HL-60/S4 treated with phorbol 12-myristate 13-acetate at 8.2 ng/mL for 4 days and 3 days (cell line): ENCODE data around the gene ASAP3.

ENCODE experiments used
- in situ Hi-C: fragments of 300-500 bp; cut with MboI; formaldehyde crosslinking; loops from 2 replicates; pipeline ENCODE4 v1.15.0; 2022; ENCODE audit warnings: low sequenced_read_pairs

The ASAP3 gene

DNA sequence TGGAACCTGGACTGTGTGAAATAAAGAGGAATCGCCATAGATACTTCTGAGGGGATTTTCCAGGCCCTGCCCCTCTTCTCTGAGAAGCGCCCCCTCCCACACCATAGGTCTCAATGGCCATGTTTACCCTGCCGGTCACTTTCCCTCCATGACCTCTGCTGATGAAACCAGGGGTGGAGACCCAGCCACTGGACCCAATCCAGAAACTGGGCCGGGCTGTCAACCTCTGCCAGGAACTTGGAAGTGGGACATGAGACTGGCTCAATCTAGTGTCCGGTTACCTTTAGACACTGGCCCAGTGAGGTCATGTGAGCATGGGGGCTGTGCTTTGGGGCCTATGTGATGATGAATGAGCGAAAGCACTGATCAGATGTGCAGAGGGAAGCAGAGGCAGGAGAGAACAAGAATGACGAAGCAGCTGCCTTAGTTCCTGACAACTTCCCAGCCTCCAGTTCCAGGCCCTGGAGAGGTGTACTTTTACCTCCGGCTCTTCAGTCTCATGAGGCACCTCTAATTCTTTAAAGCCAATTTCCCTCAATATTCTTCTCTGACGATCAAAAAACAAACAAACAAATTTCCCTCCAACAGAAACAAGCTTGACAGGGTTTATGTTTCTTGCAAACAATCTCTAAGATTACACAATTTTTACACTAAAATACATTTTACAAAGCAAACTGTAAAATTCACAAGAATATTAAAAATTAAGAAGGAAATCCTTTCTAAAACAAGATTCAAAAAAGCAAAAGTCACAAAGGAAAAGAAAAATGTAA, 4.9 kb downstream of the ASAP3 start:
- in situ Hi-C loops = no loop called here

DNA sequence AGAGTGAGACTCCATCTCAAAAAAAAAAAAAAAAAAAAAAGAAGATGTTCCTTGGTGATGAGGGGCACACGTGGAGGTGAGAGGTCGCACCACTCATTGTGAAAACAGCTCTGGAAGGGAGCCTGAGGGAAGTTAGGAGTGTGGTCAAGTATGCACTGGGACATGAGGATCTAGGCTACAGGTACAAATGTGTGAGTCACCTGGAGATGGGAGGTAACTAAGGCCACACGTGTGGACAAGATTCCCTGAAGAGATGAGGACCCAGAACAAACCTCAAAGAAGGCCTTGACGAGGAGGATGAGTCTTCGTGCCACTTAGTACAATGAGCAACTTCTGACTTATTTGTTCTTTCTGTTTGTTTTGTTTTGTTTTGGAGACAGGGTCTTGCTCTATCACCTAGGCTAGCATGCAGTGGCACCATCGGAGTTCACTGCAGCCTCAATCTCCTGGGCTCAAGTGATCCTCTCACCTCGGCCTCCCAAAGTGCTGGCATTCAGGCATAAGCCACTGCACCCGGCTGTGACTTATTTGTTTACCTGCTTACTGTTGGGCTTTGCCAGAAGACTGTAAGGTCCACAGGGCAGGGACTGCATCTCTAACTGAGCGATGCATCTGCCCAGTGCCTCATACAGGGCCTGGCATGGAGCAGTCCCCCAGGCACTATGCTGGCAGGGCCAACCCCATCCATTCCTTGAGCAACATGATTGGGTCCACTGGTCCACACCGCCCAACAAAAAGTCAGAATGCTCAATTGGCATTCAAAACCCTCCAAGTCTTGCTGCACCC, 6.4 kb downstream of the ASAP3 start:
- in situ Hi-C loops = no loop called here

DNA sequence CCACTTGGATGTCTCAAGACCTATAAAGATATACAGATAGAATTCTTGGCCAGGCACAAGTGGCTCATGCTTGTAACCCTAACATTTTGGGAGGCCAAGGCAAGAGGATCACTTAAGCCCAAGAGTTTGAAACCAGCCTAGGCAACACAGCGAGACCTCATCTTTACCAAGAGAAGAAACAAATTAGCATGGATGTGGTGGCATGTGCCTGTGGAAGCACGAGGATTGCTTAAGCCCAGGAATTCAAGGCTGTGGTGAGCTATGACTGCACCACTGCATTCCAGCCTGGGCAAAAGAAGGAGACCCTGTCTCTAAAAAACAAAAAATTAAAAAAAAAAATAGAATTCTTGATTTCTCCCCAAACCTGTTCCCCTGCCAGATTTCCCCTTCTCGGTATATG, 8.3 kb downstream of the ASAP3 start:
- in situ Hi-C loops = no loop called here

GRCh38 chr1:23475134-23475628, 8.8 kb downstream of the ASAP3 start:
- in situ Hi-C loops = no loop called here

DNA sequence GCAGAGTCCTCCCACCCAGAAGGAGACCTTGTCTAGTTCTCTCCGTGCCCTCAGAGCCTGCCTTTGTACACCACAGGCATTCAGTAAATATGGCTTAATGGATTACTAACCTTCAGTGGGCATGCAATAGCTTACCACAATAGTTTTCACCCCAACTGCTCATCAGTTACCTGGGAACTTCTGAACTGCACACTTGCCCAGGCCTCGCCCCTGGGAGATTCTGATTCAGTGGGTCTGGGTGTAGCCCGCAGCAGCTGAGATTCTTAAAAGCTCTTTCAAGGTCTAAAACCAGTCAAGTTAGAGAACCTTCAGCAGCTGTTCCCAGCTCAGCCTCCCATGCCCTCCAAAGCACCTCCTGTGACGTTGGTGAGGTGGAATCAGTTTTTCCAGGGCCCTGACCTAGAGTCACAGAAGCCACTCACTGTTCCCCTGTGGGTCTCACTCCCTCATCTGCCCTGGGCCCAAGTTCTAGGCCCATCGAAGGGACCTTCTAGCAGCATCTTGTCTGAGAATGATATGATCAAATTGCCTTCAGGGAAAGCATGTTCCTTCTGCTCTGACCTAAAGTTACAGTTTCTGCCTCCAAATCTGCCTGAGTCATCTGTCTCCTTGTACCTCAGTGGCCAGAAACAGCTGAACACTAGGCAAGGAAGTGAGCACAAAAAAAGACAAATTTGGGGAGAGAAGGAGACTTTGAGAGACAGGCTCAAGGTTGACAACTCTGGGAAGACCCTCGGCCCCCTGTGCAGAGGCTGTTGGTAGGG, 10.8 kb downstream of the ASAP3 start:
- in situ Hi-C loops = no loop called here

DNA sequence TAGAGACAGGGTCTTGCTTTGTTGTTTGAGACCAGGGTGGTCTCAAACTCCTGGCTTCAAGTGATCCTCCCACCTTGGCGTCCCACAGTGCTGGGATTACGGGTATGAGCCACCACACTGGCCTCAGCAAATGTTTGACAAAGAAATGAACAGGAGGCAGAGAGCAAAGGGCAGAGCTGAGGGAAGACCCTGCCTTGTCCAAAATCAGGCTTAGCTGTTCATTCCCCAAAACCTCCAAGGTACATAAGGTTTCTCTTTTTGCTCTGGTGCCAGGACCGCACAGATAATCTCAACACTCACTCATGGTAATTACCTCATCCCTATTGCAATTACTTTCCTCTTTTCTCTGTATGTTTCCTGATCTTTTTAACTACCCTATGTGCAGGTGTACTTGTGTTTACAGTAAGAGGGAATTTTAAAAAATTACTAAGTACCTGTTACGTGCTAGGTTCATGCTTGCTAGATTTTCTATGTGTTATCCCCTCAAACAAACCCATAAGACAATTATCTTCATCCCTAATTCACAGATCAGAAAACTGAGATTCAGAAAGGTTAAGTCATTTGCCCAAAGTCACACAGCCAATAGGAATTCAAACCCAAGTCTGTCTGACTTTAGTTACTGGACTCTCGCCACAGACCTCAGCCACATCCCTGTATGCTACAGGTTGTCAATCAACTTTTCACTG, 11.5 kb downstream of the ASAP3 start:
- in situ Hi-C loops = no loop called here

DNA sequence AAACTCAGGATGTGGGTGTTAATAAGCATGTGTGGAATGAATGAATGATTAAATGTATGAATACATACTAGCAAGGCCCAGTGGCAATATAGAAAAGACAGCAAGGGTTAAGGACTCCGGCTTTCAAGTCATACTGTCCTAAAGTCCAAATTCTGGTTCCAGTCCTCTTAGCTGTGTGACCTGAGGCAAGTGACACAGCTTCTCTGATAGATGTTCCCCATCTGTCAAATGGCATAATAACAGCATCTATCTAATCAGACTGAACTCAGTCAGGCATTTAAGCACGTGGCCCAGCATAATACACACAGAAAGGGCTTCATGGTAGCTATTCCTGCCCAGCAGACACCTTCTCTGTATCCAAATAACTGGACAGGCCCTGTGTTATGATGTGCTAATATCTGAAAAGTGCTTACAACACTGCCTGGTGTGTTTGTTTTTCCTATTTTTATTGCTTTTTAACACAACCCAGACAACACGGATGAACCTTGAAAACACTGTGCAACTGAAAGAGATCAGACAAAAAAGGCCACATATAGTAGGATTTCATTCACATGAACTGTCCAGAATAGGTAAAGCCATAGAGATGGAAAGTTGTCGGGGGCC, 12.4 kb downstream of the ASAP3 start:
- in situ Hi-C loops = no loop called here

- in situ Hi-C loops = no loop called here
These were observed 13.5 kb downstream of the ASAP3 start for GRCh38 chr1:23470282-23471070.

GRCh38 chr1:23469372-23469982, 14.5 kb downstream of the ASAP3 start:
- in situ Hi-C loops = no loop called here

DNA sequence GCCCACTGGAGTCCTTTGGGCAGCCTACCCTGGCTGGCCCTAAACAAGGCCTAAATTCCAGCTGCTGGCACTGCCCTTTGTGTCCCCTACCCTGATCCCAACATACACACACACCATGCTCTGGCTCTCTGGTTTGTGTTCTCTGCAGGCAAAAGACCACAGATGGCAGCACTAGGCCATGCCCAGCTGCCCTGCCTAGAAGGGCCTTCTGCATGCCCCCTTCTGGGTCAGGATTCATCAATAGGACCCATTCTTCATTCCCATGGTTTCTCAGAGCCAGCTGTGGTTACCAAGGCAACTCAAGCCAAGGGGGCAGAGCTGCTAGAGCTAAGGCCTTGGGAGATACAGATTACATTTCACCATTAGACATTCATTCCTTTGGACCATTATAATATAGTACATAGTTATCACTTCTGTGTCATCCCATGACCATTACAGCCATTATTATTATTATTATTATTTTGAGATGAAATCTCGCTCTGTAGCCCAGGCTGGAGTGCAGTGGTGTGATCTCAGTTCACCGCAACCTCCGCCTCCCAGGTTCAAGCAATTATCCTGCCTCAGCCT, 17.5 kb downstream of the ASAP3 start:
- in situ Hi-C loops = no loop called here

DNA sequence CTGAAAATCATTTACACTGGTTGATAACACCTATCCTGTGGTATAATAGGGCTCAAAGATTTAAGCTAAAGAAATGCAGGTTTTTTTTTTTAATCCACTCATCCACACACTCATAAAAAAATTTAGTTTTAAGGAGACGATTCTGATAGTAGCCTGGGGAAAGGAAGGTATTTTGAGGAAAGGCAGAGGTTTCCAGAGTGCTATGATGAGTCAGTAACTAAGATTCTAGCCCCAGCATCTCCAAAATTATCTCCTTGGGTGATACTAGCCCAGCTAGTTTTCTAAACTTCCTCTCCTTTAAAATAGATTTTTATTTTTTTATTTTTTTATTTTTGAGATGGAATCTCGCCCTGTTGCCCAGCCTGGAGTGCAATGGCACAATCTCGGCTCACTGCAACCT, 20.7 kb downstream of the ASAP3 start:
- in situ Hi-C loops = no loop called here

DNA sequence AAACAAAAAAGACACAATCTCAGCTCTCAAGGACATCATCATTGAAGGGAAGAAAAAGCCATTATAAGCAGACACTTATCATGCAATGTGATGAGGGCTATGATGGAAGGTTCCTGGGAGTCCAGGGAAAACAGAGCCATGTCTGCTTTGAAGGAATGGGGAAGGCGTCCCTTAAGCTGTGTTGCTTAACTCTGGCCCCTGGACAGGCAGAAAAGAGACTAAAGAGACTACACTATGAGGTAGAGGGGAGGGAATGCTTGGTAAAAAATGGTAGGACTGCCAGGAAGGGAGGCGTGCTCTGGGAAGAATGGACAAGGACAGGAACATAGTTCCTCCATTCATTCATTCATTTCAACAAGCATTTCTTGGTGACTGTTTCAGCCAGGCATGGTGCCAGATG, 21.2 kb downstream of the ASAP3 start:
- in situ Hi-C loops = no loop called here

DNA sequence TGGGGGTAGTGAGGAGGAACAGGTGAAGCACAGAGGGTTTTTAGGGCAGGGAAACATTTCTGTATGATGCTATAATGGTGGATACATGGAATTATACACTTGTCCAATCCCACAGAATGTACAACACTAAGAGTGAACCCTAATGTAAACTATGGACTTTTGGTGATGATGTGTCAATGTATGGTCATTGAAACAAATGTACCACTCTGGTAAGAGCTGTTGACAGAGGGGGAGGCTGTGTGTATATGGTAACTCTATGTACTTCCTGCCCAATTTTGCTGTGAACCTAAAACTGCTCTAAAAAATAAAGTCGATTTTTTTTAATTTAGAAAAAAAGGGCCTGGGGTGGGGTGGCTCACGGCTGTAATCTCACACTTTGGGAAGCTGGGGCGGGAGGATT, 22.9 kb downstream of the ASAP3 start:
- in situ Hi-C loops = no loop called here

GRCh38 chr1:23460519-23460918, 23.5 kb downstream of the ASAP3 start:
- in situ Hi-C loops = no loop called here

- in situ Hi-C loops = no loop called here
These were observed 24.6 kb downstream of the ASAP3 start for GRCh38 chr1:23459338-23459757.

DNA sequence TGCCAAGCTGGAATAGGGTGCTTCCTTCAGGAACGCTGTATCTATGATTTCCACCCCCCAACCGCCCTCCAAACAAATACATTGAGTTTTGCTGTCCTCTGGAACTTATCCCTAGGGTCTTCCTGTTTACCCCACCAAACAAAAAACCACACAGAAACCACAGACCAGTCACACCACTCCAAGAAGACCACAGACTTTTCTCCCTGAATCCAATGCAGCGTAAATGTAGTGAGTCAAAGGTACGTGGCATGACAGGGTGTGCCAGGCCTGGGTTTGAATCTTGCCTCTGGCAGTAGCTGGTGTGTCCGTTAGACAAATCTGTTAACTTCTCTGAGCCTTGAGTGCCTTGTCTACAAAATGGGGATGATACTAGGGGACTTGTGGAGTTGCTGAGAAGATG, 27.8 kb downstream of the ASAP3 start:
- in situ Hi-C loops = no loop called here

GRCh38 chr1:23453455-23454000, 30.5 kb downstream of the ASAP3 start:
- in situ Hi-C loops = no loop called here

DNA sequence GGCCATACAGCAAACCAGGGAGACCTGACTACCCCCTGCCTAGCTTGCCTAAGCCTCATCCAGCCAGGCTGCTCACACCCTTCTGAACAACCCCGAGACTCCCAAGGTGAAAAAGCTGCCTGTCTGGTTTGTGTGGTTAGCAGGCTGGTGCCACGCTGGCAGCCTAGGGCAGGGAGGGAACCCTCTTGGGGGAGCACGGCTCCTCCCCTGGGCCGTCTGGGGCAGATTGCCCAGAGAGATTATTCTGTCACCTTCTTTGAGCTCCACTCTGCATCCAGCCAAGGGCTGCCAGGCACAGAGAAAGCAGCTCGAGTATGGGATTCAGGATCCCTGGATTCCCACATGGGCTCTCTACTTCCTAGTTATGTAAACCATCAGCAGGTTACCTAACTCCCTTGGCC, 32.0 kb downstream of the ASAP3 start:
- in situ Hi-C loops = no loop called here

GRCh38 chr1:23451441-23451840, 32.5 kb downstream of the ASAP3 start:
- in situ Hi-C loops = no loop called here
